UCSD-AML1 (cell line): ENCODE data around the gene REG4.
A peak's percentile ranks its signal among the peaks of the same experiment; 100 is the strongest.
"Not testable (repeated sequence)": the region's sequence is repeated elsewhere in the genome, so short reads cannot be mapped to it uniquely, and the experiment has no call there.

Source experiments
- DNase-seq: peaks from one replicate; lab custom pipeline; 2025; ENCODE audit not compliant: unreplicated experiment; lab: John Stamatoyannopoulos, UW

Gene REG4

DNA sequence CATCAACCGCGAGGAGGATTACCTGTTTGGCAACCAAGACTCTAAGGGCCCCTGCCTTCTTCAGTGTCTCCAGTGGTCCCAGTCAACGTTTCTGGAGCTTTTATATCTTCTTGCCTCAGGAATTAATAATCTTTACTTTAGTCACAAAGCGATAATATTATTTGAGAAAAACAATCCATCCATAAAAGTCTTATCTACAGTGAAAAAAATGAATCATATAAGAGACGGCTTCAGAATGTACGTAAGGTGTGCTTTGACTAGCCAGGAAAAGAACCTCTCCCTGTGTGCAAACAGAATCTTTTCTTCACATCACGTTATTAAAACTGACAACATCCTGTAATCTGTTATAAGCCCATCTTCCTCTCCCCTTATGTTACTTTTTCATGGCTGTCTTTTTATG, at the start of gene REG4:
REG4 (minus strand) TSS at position 74 of the 400 bp plus-strand sequence. CDS start 2,691 bp downstream, outside the sequence.
- DNase-seq, result no peak

DNA sequence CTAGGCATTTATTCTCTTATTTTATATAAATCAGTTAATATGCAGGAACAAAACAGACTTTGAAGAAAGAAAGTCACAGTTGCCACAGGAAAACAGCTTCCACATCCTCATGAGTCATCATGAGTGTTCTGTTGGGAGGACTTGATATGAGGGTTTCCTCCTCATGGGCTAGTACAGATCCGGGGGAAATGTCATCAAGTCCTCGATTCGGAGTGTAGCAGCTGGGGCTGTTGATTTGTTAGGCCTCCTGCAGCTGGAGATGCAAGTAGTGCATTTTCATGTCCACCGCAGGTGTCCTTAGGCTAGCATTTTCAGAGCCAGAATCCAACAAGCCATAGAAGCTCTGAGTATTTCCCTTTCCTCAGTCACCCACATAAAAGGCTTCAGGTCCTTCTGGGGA, 48.4 kb upstream of the REG4 start:
- DNase-seq, result peak; percentile 61

DNA sequence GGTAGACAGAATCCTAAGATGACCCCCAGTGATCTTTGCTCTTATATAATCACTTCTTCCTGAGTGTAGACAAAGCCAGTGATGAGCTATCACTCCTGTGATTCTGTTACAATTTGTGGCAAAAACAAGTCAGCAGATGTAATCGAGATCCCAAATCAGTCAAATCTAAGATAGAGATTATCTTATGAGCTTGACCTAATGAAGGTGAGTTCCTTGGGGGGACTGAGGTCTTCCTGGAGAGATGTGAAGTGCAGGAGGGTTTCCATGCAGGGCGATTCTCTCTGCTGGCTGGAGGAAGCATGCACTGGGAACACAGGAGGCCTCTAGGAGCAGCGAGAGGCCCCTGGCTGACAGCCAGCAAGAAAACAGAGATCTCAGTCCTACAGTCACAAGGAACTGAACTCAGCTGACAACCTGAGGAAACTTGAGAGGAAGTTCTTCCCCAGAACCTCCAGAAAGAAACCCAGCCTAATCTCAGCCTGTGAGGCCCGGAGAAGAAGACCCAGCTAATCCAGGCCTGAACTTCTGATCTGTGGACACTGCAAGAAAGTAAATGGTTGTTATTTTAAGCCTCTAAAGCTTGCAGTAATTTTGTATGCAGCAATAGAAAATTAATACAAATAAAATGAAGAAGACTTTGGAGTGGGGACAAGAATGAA, 47.4 kb upstream of the REG4 start:
- peak; percentile 33 for DNase-seq

DNA sequence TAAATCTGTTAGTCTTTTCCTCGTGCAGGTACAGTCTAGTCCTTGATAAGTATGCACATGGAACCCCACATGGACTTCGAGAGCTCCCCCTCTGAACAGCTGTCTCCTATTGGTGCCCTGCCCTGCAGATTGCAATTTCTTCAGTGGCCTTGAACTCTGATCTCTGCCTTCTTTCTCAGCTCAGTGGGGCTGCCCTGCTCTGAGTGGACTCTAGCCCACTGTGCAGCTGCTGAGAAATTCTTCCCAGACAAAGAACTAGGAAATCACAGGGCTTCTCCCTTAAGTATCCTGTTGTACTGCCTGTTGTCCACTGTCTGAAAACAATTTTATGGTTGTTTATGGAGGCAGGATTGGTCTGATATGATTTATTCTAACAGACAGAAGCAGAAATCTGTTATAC, 46.9 kb upstream of the REG4 start:
- no peak for DNase-seq

DNA sequence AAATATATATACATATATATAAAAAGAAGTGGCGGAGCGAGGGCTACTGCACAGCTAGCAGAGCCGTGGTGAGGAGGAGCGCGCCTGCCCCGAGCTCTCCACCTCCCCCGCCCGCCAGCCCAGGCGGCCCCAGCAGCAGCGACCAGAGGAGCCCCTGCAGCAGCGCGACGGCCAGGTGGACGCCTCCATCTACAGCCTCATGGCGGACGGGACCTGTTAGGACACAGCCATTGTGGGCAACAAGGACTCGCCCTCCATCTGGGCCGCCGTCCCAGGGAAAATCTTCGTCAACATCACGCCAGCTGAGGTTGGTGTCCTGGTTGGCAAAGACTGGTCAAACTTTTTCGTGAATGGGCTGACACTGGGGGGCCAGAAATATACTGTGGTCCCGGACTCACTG, 41.9 kb upstream of the REG4 start:
- no peak for DNase-seq

DNA sequence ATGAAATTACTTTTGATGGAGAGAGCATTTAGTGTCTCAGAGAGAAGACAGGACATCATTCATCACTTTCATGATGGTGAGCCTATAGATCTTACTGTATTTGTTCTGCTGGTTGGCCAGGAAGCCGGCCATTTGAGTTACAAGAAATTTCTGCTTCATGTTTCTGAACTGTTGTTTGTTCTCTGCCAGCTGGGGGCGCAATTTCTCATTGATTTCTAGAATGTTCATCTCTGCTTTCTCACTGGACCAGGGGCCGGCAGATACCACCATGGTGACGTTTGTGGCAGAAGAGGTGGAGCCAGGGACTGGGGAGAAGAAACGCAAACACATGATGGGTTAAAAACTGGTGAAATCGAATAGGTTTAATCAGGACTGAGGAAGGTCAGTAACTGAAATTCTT, 32.9 kb upstream of the REG4 start:
- not testable (repeated sequence) for DNase-seq

DNA sequence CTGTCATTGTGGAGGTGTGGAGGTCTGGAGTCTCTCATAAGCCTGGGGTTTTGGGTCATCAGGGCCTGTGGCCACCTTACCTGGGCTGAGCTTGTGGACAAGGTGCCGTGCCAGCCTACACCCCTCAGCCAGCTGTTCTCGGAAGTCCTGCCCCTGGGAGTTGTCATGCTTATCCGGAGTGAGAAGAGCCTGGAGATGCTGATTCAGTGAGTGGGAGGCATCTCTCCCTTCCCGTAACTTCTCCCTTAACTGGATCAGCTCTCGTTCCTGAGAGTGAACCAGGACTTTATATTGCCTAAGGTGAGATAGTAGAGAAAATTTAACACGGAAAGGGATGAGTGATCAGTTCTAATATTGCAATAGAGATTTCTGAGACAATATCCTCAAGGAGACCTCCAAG, 30.0 kb upstream of the REG4 start:
- no peak for DNase-seq

DNA sequence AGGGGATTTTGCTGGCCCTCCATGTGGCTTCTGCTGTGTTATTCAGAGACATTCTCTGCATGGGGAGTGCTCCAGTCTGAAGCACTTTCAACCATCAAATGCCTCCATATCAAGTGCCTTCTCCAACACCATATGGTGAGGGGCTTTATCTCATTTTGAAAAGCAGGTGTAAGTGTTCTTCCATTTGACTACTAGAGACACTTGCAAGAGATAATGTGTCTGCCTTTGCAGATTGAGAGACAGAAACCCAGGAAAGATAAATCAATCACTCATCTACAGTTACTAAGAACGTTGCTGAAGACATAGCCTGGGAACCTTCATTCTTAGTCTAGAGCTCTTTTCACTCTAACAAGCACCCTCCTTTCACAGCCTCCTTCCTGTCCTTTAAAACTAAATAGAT, 29.5 kb upstream of the REG4 start:
- DNase-seq, result no peak

DNA sequence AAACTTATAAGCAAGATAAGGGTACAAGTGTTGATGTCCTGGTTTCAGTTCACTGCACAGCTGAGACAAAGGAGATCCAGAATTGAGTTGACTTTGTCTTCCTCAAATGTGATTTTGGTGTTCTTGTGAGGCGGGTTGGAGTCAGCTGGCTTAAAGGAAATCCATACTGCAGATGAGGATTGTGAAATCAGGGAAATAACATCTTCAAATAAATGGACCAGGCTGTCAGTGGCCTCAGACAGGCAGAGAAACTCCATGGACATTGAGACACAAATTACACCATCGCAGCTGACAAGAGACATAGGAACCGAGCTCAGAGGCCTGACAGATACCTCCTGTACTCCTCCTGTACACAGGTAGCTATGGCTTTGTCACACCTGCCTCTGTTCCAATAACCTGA, 27.0 kb upstream of the REG4 start:
- DNase-seq, result no peak

DNA sequence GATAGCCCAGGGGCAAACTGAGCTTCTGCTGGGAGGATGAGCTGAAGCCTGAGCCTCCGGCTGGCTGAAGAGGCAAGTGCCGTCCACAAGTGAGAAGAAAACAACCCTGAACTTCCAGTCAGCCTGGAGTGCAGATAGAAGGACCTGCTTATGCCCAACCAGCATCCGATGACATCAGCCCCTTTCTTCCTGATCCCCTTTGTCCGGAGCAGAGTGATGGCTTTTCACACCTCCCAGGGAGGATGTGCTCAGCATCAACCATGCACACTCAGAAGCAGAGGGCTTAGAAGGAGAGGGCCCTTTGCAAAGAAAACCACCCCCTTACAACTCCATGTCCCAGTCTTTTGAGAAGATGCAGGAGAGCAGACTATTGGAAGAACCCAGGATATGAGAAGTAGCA, 23.7 kb upstream of the REG4 start:
- DNase-seq, result no peak

DNA sequence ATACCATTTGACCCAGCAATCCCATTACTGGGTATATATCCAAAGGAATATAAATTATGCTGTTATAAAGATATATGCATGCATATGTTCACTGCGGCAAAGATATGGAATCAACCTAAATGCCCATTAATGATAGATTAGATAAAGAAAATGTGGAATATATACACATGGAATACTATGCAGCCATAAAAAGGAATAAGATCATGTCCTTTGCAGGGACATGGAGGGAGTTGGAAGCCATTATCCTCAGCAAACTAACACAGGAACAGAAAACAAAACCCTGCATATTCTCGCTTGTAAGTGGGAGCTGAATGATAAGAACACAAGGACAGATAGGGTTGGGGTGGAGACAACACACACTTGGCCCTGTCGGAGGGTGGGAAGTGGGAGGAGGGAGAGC, 19.8 kb upstream of the REG4 start:
- no peak for DNase-seq

DNA sequence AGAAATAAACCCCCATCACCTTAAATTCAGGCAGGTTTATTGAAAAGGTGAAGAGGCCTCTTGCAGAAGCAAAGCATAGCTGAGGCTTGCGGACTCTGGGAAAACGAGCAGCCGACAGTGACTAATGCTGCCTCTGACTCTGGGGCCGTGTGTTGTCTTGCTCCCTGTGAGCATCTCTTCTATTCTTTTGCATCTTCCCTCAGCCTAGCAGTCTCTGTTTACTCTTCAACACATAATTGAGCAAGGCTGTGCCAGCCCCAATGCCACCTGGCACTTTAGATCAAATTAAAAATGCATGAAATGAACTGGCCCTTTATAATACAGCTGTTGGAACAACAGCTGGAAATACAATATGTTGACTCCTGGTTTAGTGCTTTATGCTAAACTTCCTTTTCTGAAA, 18.4 kb upstream of the REG4 start:
- DNase-seq, result no peak

DNA sequence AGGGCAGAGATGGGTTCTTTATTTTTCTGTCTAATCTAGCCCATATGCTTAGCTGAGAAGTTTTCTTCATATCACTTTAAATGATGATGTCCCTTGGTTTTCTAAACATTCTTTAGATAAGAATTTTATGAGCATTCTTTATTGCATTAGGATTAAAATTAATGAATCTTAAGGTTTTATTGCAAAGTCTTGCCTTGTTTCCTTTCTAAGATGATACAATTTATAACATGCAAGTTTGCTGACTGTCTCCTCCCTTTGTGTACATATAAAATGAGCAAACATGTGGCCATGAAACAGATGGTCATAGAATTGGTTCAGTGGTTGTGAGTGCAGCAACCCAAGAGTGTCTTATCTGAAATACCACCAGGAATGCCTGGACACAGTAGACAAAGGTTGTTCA, 17.7 kb upstream of the REG4 start:
- DNase-seq, result not testable (repeated sequence)

DNA sequence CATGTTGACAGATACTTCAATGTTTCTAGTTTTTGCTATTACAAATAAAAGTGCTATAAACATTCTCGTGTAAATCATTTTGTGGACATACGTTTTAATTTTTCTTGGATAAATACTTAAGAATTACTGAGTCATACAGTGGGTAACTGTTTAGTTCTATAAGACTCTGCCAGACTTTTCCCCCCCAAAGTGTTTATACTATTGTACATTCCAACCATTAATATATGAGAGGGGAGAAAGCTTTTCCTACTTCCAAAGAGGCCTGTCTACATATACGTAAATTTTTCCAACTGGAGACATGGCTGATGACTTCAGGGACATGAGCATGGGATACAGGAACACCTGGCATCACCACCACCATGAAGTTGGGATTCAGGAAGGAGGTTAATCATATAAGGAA, 17.0 kb upstream of the REG4 start:
- DNase-seq, result no peak

DNA sequence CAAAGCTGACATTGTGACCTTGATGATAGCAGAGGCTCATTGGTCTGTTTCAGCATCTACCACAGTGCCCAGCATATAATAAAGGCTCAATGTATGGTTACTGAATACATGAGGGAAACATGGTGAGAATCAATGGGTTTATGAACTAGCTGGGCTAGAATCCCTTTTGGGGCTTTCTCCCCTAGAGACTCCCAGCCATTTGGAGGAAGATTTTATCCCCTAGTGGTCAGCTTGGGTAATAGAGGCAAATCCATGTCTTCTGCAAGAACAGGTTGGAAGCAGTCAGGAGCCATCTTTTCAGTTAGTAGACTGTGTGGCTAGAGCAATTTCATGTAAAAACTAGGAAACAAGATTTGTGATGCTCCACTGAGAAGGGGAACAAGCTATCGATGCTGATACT, 15.8 kb upstream of the REG4 start:
- DNase-seq, result no peak

DNA sequence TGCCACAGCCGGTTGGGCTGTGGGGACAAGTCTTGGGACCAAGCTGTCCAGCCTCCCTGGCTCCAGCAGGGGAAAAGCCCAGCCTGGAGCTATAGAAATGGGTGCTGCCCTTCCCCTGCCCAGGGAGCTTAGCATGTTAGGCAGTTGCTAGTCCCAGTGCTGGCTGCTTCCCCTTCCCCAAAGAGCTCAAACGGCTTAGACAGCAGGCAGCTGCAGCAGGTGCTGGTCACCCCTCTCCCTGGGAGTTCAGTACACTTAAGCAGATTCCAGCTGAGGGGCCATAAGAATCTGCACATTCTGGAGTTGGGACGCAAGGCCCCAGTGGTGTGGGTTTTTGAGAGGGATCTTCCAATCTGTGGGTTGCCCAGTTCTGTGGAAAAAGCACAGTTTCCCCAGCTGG, 11.1 kb upstream of the REG4 start:
- DNase-seq, result no peak

DNA sequence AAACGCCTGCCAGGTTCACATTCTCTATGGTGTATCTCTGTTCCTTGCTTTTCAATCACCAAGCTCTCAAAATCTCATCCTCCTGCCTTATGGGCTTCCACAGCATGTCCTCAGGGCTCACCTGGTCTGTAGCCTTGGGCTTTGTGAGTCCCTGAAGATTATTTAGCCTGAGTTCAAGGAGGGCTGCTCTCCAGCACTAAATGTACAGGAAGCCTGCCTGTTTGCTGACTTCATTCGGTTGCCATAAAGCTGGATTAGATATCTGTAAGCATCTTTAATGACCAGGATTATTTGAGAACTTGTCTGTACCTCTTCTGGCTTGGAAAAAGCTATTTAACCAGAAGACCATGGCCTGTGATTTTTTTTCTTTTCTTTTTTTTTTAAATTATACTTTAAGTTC, 6.9 kb upstream of the REG4 start:
- no peak for DNase-seq

DNA sequence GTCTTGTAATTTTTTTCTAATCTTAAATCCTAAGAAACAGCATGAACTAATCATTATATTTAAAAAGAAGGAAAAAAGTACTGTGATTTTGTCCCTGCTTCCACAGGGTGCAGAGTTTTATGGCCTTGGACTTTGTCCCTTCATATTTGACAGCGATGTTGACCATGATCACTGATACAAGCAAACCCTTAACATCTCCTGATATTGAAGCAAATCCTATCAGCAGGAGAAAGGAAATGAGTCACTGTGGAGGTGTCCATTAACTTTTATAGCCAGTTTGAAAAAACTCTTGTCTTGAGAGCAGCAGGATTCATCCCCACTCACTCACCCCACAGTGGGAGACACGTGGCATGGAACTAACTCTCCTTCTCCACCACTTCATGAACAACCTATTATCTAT, 5.1 kb upstream of the REG4 start:
- DNase-seq, result no peak

DNA sequence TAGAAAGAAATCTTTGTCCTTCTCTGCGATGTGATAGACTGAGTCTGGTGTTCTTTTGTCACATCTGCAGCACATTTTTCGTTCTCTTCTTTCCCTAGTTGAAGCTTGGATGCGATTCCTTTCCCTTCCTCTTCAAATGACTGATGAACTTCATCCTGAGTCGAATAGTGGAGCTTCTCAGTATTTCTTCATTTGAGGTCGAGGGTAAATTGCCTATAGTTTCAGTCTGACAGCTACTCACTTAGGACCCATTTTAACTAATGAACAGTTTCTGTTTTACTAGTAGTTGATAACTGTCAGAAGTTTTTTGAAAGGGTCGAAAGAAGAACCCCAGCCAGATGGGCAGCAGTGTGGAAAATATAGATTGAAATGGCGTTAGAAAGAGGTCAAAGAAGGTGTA, 4.7 kb upstream of the REG4 start:
- DNase-seq, result no peak

DNA sequence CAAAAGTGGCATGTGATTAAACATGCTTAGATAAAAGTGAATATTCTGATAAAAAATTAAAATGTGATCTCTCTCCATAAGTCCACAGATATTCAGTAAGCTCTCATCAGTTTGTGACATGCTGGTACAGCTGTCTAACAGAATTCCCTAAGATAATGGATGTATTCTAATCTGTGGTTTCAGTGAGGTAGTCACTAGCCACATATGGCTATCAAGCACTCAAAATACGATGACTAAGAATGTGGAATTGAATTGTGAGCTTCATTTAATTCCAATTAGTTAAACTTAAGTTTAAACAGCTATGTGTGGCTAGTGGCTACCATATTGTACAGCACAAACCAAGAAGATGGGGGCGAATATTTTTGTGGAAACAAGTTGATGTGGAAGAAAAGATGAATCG, 4.1 kb upstream of the REG4 start:
- DNase-seq, result no peak

DNA sequence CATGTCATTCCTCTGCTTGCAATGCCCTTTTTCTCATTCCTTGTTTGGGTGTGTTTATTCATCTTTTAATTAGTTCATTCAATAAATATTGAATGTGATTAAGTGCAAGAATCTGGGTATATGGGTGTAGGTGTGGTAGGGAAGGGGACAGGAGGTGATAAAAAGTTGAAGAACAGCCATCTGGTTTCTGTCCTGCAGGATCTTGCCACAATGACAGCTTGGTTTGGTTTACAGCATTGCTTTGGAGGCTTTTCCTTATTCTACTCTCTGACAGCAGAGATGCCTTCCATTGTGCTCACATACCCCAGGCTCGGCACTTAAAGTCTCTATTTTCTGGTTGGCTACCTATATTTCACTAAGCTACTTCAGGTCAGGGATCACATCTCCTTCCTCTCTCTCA, 3.0 kb upstream of the REG4 start:
- no peak for DNase-seq

DNA sequence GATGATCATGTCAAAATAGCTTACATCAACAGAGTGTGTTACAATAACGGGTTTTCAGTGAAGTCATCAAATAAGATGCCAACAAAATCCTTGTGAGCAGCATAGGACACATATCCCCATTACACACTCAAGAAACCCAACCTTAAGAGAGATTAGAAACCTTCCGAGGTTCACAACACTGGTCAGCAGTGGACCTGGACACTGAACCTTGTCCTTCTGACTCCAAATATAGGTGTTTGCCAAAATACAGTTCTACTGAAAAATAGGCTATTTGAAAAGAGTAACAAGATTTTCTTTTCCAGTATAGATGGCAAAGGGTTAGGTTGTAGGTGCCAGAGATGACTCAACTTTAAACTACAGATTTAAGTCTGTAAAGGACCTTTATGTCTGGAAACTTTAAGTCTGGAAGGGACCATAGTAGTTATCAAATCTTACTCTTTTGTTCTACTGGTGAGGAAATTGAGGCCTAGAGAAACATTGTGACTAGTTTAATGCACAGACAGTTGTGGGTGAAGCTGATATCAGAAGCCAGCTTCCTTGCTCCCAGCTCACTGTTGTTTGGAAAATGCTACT, 811 bp upstream of the REG4 start:
- no peak for DNase-seq

DNA sequence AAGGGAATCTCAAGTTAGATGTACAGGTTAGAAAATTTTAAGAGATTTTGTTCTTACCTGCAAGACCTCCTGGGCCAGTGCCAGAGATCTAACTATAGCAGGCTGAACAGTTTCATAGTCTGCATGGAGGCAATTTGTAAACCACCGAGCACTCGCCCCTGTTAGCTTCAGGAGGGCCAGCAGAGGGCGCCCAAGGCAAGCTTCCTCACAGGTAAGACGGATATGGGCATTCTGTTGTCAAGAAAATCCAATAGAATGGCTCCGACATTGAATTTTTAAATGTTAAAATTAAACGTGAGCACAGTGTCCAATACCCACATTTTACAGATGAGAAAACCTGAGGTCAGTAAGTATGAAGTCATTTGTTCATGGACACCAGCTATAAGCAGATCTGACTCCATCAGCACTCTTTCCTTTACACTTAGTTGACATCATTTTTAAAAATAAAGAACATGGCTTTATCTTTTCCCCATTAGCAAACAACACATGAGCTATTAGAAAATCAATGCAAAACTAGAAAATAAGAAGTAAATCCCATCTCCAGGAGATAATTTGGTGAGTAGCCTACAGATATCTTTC, 2.2 kb downstream of the REG4 start:
- peak; percentile 62 for DNase-seq
